HepG2 (cell line): ENCODE measurements around the gene PLEKHH1. TPM values are rescaled to one million over a fixed set of nuclear protein-coding genes. Genes with fewer than 3 reads are reported as not detected.

ENCODE experiments used
- ASH2L ChIP-seq: fragments of 300-600, 200-600 bp; sonication (generic); IDR thresholded peaks from 2 replicates; pipeline ENCODE4 v1.7.0; 2017; ENCODE audit warnings: low read depth, mild to moderate bottlenecking, moderate library complexity, mixed read lengths, low read length; ENCODE audit not compliant: insufficient read length
- CBX1 ChIP-seq: IDR thresholded peaks from one replicate; pipeline ENCODE4 v1.6.1; 2016; ENCODE audit warnings: antibody characterized with exemption, low read depth
- HDAC2 ChIP-seq: sonication (generic); formaldehyde crosslinking; IDR thresholded peaks from 2 replicates; pipeline ENCODE4 v1.4.0; 2020; ENCODE audit warnings: missing genetic modification reagents
- IRF2 ChIP-seq: IDR thresholded peaks from 2 replicates; pipeline ENCODE4 v1.6.1; 2018; ENCODE audit warnings: missing genetic modification reagents, missing compliant biosample characterization
- KDM2A ChIP-seq: sonication (generic); formaldehyde crosslinking; IDR thresholded peaks from 2 replicates; pipeline ENCODE4 v1.4.0; 2020; ENCODE audit warnings: low read depth, missing genetic modification reagents, borderline replicate concordance
- MIER2 ChIP-seq: IDR thresholded peaks from 2 replicates; pipeline ENCODE4 v1.6.1; 2016; ENCODE audit warnings: missing biosample characterization, missing genetic modification reagents
- NKX3-1 ChIP-seq: sonication (generic); formaldehyde crosslinking; IDR thresholded peaks from 2 replicates; pipeline ENCODE4 v1.5.0; 2020; ENCODE audit warnings: missing genetic modification reagents
- PHF20 ChIP-seq: sonication (generic); formaldehyde crosslinking; IDR thresholded peaks from 2 replicates; pipeline ENCODE4 v1.5.0; 2020; ENCODE audit warnings: mild to moderate bottlenecking, missing genetic modification reagents
- PHF21A ChIP-seq: sonication (generic); formaldehyde crosslinking; IDR thresholded peaks from 2 replicates; pipeline ENCODE4 v1.5.0; 2020; ENCODE audit warnings: mild to moderate bottlenecking, missing genetic modification reagents
- PITX1 ChIP-seq: sonication (generic); formaldehyde crosslinking; IDR thresholded peaks from 2 replicates; pipeline ENCODE4 v1.5.1; 2020; ENCODE audit warnings: mild to moderate bottlenecking, missing genetic modification reagents
- TCF7L2 ChIP-seq: IDR thresholded peaks from 2 replicates; pipeline ENCODE4 v1.6.1; 2011; ENCODE audit warnings: mild to moderate bottlenecking, low read depth, low read length, moderate library complexity
- THAP11 ChIP-seq: IDR thresholded peaks from 2 replicates; pipeline ENCODE4 v1.6.1; 2016; ENCODE audit warnings: missing biosample characterization, missing genetic modification reagents
- TOE1 ChIP-seq: sonication (generic); formaldehyde crosslinking; IDR thresholded peaks from 2 replicates; pipeline ENCODE4 v1.4.0; 2020; ENCODE audit warnings: mild to moderate bottlenecking, missing genetic modification reagents
- XRCC5 ChIP-seq: fragments of 200-400 bp; formaldehyde crosslinking; optimal IDR thresholded peaks from 2 replicates; pipeline ENCODE3; 2017; ENCODE audit warnings: mild to moderate bottlenecking, low read length
- ZFP36L1 ChIP-seq: sonication (generic); formaldehyde crosslinking; IDR thresholded peaks from 2 replicates; pipeline ENCODE4 v1.8.0; 2022; ENCODE audit warnings: mild to moderate bottlenecking, missing genetic modification reagents, moderate library complexity
- ZFX ChIP-seq: sonication (generic); formaldehyde crosslinking; IDR thresholded peaks from 2 replicates; pipeline ENCODE4 v1.4.0; 2020; ENCODE audit warnings: mild to moderate bottlenecking, low read depth, missing genetic modification reagents, moderate library complexity
- ZNF160 ChIP-seq: sonication (generic); formaldehyde crosslinking; IDR thresholded peaks from 2 replicates; pipeline ENCODE4 v1.8.0; 2022; ENCODE audit warnings: mild to moderate bottlenecking, inconsistent platforms, missing genetic modification reagents
- ZNF317 ChIP-seq: sonication (generic); formaldehyde crosslinking; IDR thresholded peaks from 2 replicates; pipeline ENCODE4 v1.5.0; 2020; ENCODE audit warnings: mild to moderate bottlenecking, missing genetic modification reagents
- ZNF446 ChIP-seq: sonication (generic); formaldehyde crosslinking; IDR thresholded peaks from 2 replicates; pipeline ENCODE4 v1.5.0; 2020; ENCODE audit warnings: mild to moderate bottlenecking, missing genetic modification reagents
- ZNF564 ChIP-seq: sonication (generic); formaldehyde crosslinking; IDR thresholded peaks from 2 replicates; pipeline ENCODE4 v1.8.1; 2023; ENCODE audit warnings: mild to moderate bottlenecking, missing genetic modification reagents
- polyA plus RNA-seq, 8 experiments: library from polyadenylated mRNA; depleted of rRNA in 3 of 8; stranded (reverse) in 7 of 8; unstranded in 1 of 8; fragments of >200 nt; fragmentation: Illumina TruSeq in 4 of 8; extraction: Trizol in 4 of 8; gene quantifications; 2 replicates each; pipeline versions ENCODE4 v1.2.1 to v1.2.3, GENCODE V29; 2011 to 2016; ENCODE audit warnings: low read depth in 4 of 8, missing spikeins in 1 of 8, mixed read lengths in 1 of 8; ENCODE audit not compliant: insufficient read depth in 1 of 8
- total RNA-seq, 5 experiments: library from RNA; depleted of rRNA; stranded (reverse); fragments of >200 nt; fragmentation: Illumina TruSeq; extraction: Trizol; gene quantifications; 2 replicates each; pipeline ENCODE4 v1.2.3, GENCODE V29; 2016; ENCODE audit warnings: low read depth in 1 of 5
- TF ChIP-seq, protein P1 (sequence below): sonication (generic); formaldehyde crosslinking; IDR thresholded peaks from 2 replicates; pipeline ENCODE4 v1.4.0; 2020; ENCODE audit warnings: missing genetic modification reagents
- TF ChIP-seq, protein P2 (sequence below): IDR thresholded peaks from 2 replicates; pipeline ENCODE4 v1.6.1; 2016
- TF ChIP-seq, protein P3 (sequence below): sonication (generic); formaldehyde crosslinking; IDR thresholded peaks from 2 replicates; pipeline ENCODE4 v1.4.0; 2020; ENCODE audit warnings: mild to moderate bottlenecking, missing genetic modification reagents
- TF ChIP-seq, protein P4 (sequence below): sonication (generic); formaldehyde crosslinking; IDR thresholded peaks from 2 replicates; pipeline ENCODE4 v1.9.0; 2022; ENCODE audit warnings: missing genetic modification reagents, mild to moderate bottlenecking, borderline replicate concordance

The PLEKHH1 gene
- total and polyA plus RNA-seq, 2 of the 13 experiments (the other 11 are each of a cell fraction or from before 2014, with no cell fraction given) = 8.6 to 15.8 TPM

DNA sequence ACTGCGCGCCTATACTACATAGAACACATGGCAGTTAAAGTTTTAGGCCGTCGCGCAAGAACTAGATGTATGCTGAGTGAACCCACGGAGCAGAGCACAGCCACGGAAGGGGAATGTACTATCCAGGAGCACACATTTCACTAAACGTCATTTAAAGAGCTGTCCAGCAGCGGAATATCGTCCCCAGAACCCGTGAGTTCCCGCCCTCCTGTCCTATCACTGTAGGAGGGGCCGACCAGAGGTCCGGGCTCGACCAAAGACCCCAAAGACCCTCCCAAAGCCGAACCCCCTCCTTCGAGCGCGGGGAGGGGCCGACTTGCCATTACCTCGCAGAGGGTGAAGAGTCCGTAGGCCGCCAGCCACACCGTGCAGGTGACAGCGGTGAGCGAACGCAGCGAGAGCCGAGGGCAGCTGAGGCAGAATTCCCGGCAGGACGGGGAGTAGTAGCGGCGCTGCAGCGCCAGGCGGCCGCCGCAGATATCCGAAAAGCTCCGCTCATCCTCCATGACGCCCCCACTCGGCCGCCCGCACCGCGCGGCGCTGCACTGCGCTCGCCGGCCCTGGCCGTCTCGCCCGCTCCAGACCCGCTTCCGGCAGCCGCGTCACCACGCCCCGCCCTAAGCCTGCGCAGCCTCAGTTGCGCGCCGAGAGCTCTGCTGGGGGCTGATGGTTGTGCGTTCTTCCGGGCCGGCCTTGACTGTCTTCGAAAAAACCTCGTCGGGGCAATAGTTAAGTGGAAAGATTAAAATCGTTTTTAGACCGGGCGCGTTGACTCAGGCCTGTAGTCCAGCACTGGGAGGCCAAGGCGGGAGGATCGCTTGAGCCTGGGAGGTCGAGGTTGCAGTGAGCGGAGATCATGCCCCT lies 66.8 kb downstream of the PLEKHH1 start, which contains the start of gene PIGH (continued):
- TF ChIP-seq ZFP36L1 (CRISPR knock-in tag) (0 out of 2 replicates have a peak, but pooled peaks have one; percentile 24), PHF21A (CRISPR knock-in tag) (peak; percentile 69; the same call in 1 of the 2 replicates), CBX1 (peak; percentile 75), MIER2 (CRISPR knock-in tag) (no peak), NKX3-1 (CRISPR knock-in tag) (no peak), PHF20 (CRISPR knock-in tag) (peak; percentile 84), ZNF564 (CRISPR knock-in tag) (peak; percentile 75; the same call in 1 of the 2 replicates), ZNF446 (CRISPR knock-in tag) (0 out of 2 replicates have a peak, but pooled peaks have one; percentile 47), PITX1 (CRISPR knock-in tag) (no peak), THAP11 (CRISPR knock-in tag) (peak; percentile 84), ZNF317 (no peak; the same call in 1 of the 2 replicates), HDAC2 (peak; percentile 34; the same call in 1 of the 2 replicates), ZNF160 (CRISPR knock-in tag) (peak; percentile 52; the same call in 1 of the 2 replicates), ZFX (CRISPR knock-in tag) (peak; percentile 81), TCF7L2 (no peak), ASH2L (peak; percentile 74), KDM2A (peak; percentile 57), IRF2 (CRISPR knock-in tag) (peak; percentile 36; the same call in 1 of the 2 replicates), XRCC5 (peak; percentile 44), TOE1 (CRISPR knock-in tag) (no peak)
- TF ChIP-seq, protein P1, sequence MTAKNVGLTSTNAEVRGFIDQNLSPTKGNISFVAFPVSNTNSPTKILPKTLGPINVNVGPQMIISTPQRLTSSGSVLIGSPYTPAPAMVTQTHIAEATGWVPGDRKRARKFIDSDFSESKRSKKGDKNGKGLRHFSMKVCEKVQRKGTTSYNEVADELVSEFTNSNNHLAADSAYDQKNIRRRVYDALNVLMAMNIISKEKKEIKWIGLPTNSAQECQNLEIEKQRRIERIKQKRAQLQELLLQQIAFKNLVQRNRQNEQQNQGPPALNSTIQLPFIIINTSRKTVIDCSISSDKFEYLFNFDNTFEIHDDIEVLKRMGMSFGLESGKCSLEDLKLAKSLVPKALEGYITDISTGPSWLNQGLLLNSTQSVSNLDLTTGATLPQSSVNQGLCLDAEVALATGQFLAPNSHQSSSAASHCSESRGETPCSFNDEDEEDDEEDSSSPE (CRISPR knock-in tag) = peak; percentile 78
- TF ChIP-seq, protein P2, sequence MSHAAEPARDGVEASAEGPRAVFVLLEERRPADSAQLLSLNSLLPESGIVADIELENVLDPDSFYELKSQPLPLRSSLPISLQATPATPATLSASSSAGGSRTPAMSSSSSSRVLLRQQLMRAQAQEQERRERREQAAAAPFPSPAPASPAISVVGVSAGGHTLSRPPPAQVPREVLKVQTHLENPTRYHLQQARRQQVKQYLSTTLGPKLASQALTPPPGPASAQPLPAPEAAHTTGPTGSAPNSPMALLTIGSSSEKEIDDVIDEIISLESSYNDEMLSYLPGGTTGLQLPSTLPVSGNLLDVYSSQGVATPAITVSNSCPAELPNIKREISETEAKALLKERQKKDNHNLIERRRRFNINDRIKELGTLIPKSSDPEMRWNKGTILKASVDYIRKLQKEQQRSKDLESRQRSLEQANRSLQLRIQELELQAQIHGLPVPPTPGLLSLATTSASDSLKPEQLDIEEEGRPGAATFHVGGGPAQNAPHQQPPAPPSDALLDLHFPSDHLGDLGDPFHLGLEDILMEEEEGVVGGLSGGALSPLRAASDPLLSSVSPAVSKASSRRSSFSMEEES (CRISPR knock-in tag) = no peak
- TF ChIP-seq, protein P3, sequence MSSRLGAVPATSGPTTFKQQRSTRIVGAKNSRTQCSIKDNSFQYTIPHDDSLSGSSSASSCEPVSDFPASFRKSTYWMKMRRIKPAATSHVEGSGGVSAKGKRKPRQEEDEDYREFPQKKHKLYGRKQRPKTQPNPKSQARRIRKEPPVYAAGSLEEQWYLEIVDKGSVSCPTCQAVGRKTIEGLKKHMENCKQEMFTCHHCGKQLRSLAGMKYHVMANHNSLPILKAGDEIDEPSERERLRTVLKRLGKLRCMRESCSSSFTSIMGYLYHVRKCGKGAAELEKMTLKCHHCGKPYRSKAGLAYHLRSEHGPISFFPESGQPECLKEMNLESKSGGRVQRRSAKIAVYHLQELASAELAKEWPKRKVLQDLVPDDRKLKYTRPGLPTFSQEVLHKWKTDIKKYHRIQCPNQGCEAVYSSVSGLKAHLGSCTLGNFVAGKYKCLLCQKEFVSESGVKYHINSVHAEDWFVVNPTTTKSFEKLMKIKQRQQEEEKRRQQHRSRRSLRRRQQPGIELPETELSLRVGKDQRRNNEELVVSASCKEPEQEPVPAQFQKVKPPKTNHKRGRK (CRISPR knock-in tag) = no peak
- TF ChIP-seq, protein P4, sequence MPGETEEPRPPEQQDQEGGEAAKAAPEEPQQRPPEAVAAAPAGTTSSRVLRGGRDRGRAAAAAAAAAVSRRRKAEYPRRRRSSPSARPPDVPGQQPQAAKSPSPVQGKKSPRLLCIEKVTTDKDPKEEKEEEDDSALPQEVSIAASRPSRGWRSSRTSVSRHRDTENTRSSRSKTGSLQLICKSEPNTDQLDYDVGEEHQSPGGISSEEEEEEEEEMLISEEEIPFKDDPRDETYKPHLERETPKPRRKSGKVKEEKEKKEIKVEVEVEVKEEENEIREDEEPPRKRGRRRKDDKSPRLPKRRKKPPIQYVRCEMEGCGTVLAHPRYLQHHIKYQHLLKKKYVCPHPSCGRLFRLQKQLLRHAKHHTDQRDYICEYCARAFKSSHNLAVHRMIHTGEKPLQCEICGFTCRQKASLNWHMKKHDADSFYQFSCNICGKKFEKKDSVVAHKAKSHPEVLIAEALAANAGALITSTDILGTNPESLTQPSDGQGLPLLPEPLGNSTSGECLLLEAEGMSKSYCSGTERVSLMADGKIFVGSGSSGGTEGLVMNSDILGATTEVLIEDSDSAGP (CRISPR knock-in tag) = peak; percentile 86
